NCI-H187 treated with DMSO at 0.1 percent for 48 hours (cell line): ENCODE data around the gene CTDSPL.
A peak's percentile ranks its signal among the peaks of the same experiment; 100 is the strongest.

Source experiments
- DNase-seq: peaks from one replicate; lab custom pipeline; 2025; lab: John Stamatoyannopoulos, UW

Gene CTDSPL

GRCh38 chr3:37891227-37891626 lies 29.5 kb downstream of the CTDSPL start:
- DNase-seq, result no peak

- no peak for DNase-seq
Measured at GRCh38 chr3:37892927-37893600, 31.4 kb downstream of the CTDSPL start.

- DNase-seq, result no peak
Measured at GRCh38 chr3:37896827-37897226, 35.1 kb downstream of the CTDSPL start.

GRCh38 chr3:37897763-37898162 lies 36.1 kb downstream of the CTDSPL start:
- DNase-seq, result no peak

GRCh38 chr3:37898424-37898823 lies 36.7 kb downstream of the CTDSPL start:
- no peak for DNase-seq

GRCh38 chr3:37899101-37899707 lies 37.5 kb downstream of the CTDSPL start:
- no peak for DNase-seq

GRCh38 chr3:37899711-37900306 lies 38.1 kb downstream of the CTDSPL start:
- no peak for DNase-seq

GRCh38 chr3:37901721-37902120 lies 40.0 kb downstream of the CTDSPL start:
- DNase-seq, result no peak

- DNase-seq, result no peak
Measured at GRCh38 chr3:37902674-37903073, 41.0 kb downstream of the CTDSPL start.

- DNase-seq, result no peak
Measured at GRCh38 chr3:37903320-37903719, 41.6 kb downstream of the CTDSPL start.

GRCh38 chr3:37903734-37904133 lies 42.1 kb downstream of the CTDSPL start:
- no peak for DNase-seq

GRCh38 chr3:37904601-37905000 lies 42.9 kb downstream of the CTDSPL start:
- no peak for DNase-seq

- no peak for DNase-seq
Measured at GRCh38 chr3:37905346-37905745, 43.7 kb downstream of the CTDSPL start.

- no peak for DNase-seq
Measured at GRCh38 chr3:37905987-37906674, 44.5 kb downstream of the CTDSPL start.

GRCh38 chr3:37906734-37907282 lies 45.1 kb downstream of the CTDSPL start:
- DNase-seq, result no peak

GRCh38 chr3:37907371-37907770 lies 45.7 kb downstream of the CTDSPL start:
- no peak for DNase-seq

GRCh38 chr3:37907906-37908305 lies 46.2 kb downstream of the CTDSPL start:
- DNase-seq, result peak; percentile 43

GRCh38 chr3:37909067-37909911 lies 47.6 kb downstream of the CTDSPL start:
- no peak for DNase-seq

GRCh38 chr3:37910671-37911400 lies 49.2 kb downstream of the CTDSPL start:
- DNase-seq, result no peak

GRCh38 chr3:37912052-37912733 lies 50.5 kb downstream of the CTDSPL start:
- DNase-seq, result no peak
